Measurements from ENCODE around the gene COG2.

COG2 gene

GRCh38 chr1:230730977-230731376 is 88.7 kb downstream of the COG2 start:
- H3K27ac ChIP-seq (ENCODE audit: low read depth, low read length) = no peak overlapping the region
- H3K9ac ChIP-seq (ENCODE audit: low read length) = no peak overlapping the region
- no peaks in the 10 kb centered on the region for H3K9me3 ChIP-seq (ENCODE audit: low read length)
- no peak overlapping the region for H3K4me3 ChIP-seq (ENCODE audit: low read depth in 1 of 2, low read length in 2 of 2)
- H3K27me3 ChIP-seq (ENCODE audit: control insufficient read depth in 1 of 2, insufficient read depth in 2 of 2, low read length in 2 of 2) = no peaks in the 10 kb centered on the region
- H3K4me1 ChIP-seq (ENCODE audit: insufficient read depth, low read length) = no peaks in the 10 kb centered on the region
- H3K36me3 ChIP-seq (ENCODE audit: insufficient read depth, low read length) = no peaks in the 10 kb centered on the region

GRCh38 chr1:230735447-230735846 is 93.2 kb downstream of the COG2 start:
- no peaks in the 10 kb centered on the region for H3K4me1 ChIP-seq (ENCODE audit: insufficient read depth, low read length)
- no peak overlapping the region for H3K9ac ChIP-seq (ENCODE audit: low read length)
- no peaks in the 10 kb centered on the region for H3K36me3 ChIP-seq (ENCODE audit: insufficient read depth, low read length)
- no peaks in the 10 kb centered on the region for H3K27me3 ChIP-seq (ENCODE audit: control insufficient read depth in 1 of 2, insufficient read depth in 2 of 2, low read length in 2 of 2)
- H3K27ac ChIP-seq (ENCODE audit: low read depth, low read length) = no peak overlapping the region
- H3K9me3 ChIP-seq (ENCODE audit: low read length) = no peaks in the 10 kb centered on the region
- H3K4me3 ChIP-seq (ENCODE audit: low read depth in 1 of 2, low read length in 2 of 2) = no peak overlapping the region

- H3K9me3 ChIP-seq (ENCODE audit: low read length) = no peaks in the 10 kb centered on the region
- H3K36me3 ChIP-seq (ENCODE audit: insufficient read depth, low read length) = no peaks in the 10 kb centered on the region
- H3K27me3 ChIP-seq (ENCODE audit: control insufficient read depth in 1 of 2, insufficient read depth in 2 of 2, low read length in 2 of 2) = no peaks in the 10 kb centered on the region
- no peak overlapping the region for H3K4me3 ChIP-seq (ENCODE audit: low read depth in 1 of 2, low read length in 2 of 2)
- no peak overlapping the region for H3K9ac ChIP-seq (ENCODE audit: low read length)
- H3K27ac ChIP-seq (ENCODE audit: low read depth, low read length) = no peak overlapping the region
- no peaks in the 10 kb centered on the region for H3K4me1 ChIP-seq (ENCODE audit: insufficient read depth, low read length)
These were observed 95.5 kb downstream of the COG2 start for GRCh38 chr1:230737622-230738262.

- no peaks in the 10 kb centered on the region for H3K9me3 ChIP-seq (ENCODE audit: low read length)
- no peak overlapping the region for H3K9ac ChIP-seq (ENCODE audit: low read length)
- no peak overlapping the region for H3K4me3 ChIP-seq (ENCODE audit: low read depth in 1 of 2, low read length in 2 of 2)
- H3K4me1 ChIP-seq (ENCODE audit: insufficient read depth, low read length) = no peaks in the 10 kb centered on the region
- H3K27me3 ChIP-seq (ENCODE audit: control insufficient read depth in 1 of 2, insufficient read depth in 2 of 2, low read length in 2 of 2) = no peaks in the 10 kb centered on the region
- H3K27ac ChIP-seq (ENCODE audit: low read depth, low read length) = no peak overlapping the region
- no peaks in the 10 kb centered on the region for H3K36me3 ChIP-seq (ENCODE audit: insufficient read depth, low read length)
These were observed 97.4 kb downstream of the COG2 start for GRCh38 chr1:230739564-230740290.

Data from muscle layer of colon (tissue), 2 donors.